Pancreas (tissue), 10 donors: ENCODE measurements around the gene AP1M2. TPM values are rescaled to one million over a fixed set of nuclear protein-coding genes. Genes with fewer than 3 reads are reported as not detected.

ENCODE experiments used
- ATAC-seq, 4 donors: fragments of 200-7000 bp; cut with Tn5 transposase; one replicate each; pipeline versions ENCODE4 v1.8.0 to v1.9.1; 2020; ENCODE audit warnings: mild to moderate bottlenecking in 4 of 4, moderate library complexity in 4 of 4
- DNase-seq, 6 donors: peaks; one replicate each; pipeline ENCODE4 v3.0.0-alpha.2; 2020
- FAIRE-seq: peaks from 2 replicates; lab custom pipeline; 2012; peaks lifted over from hg19 to GRCh38; lab: Jason Lieb, UNC
- H3K27ac ChIP-seq, 4 donors: fragments of 200-600 bp; sonication (generic); 1 replicate in 3 of 4; 2 replicates in 1 of 4; pipeline versions ENCODE4 v1.5.0 to v1.8.0; 2020
- H3K27me3 ChIP-seq, 4 donors: fragments of 200-600 bp; one replicate each; pipeline ENCODE4 v1.8.0; 2021
- H3K36me3 ChIP-seq, 3 donors: fragments of 200-600 bp; sonication (generic) in 1 of 3; one replicate each; pipeline versions ENCODE4 v1.5.0 to v1.8.0; 2020 to 2021
- H3K4me1 ChIP-seq, 3 donors: fragments of 200-600 bp; one replicate each; pipeline ENCODE4 v1.8.0; 2021
- H3K4me3 ChIP-seq, 4 donors: fragments of 200-600 bp; sonication (generic) in 2 of 4; one replicate each; pipeline versions ENCODE4 v1.5.0 to v1.8.0; 2020 to 2021
- H3K9me3 ChIP-seq, 4 donors: fragments of 200-600 bp; one replicate each; pipeline ENCODE4 v1.8.0; 2021
- CTCF ChIP-seq, 4 donors: fragments of 200-600 bp; sonication (generic) in 3 of 4; IDR thresholded peaks; one replicate each; pipeline versions ENCODE4 v1.5.0 to v1.8.0; 2021; ENCODE audit warnings: antibody characterized with exemption in 4 of 4
- WGBS, 2 donors: extraction: QIAGEN DNeasy Blood & Tissue Kit; methylation state at CpG; one replicate each; pipeline ENCODE4 v1.1.7; 2013; 5-methylcytosine and 5-hydroxymethylcytosine counted together
- intact Hi-C, 3 donors: fragments of 100-400 bp; cut with DNase I; formaldehyde crosslinking; loops; one replicate each; pipeline versions ENCODE4 v1.11.1 to v1.14.2; 2022
- polyA plus RNA-seq, 2 donors: library from polyadenylated mRNA; stranded (reverse); fragments of 200-250 nt; gene quantifications; one replicate each; pipeline ENCODE4 v1.2.3, GENCODE V29; 2013
- total RNA-seq, 6 donors: library from RNA; stranded (reverse); fragmentation: NEBNext Ultra II Directional in 4 of 6; extraction: Animal tissue kit (Norgen Biotek cat#: 25700) in 4 of 6; gene quantifications; one replicate each; pipeline versions ENCODE4 v1.2.1 to v1.2.4, GENCODE V29; 2021 to 2023
- donor health status: healthy with polysubstance abuse.
- donor health status: DM: no; HTN: no; CAD: no; lungs with moderate emphysema.
- donor health status: DM: no; HTN: no; CAD: no.
- donor health status: control.
- donor health status: control.
- donor health status: Bipolar disorder and iron deficiency.
- donor health status: DM: yes; HTN: yes; CAD: no.
- donor health status: DM: no; HTN: no; CAD: no.
- donor health status: DM: no; HTN: no; CAD: no.
- donor health status: DM: yes; HTN: yes; CAD: no.

AP1M2 gene
- total and polyA plus RNA-seq, 8 donors = 32.2 to 57.6 (median 44.0) TPM

- TF ChIP-seq CTCF (IDR thresholded peaks at IDR 0.05) = no peak
- peak in 3 of 4 donors; percentile 56 to 76 (median 68) for ATAC-seq
These were observed 6.9 kb upstream of the AP1M2 start for GRCh38 chr19:10593820-10594637.

GRCh38 chr19:10593148-10593547 lies 6.0 kb upstream of the AP1M2 start:
- Histone ChIP-seq H3K4me1 (no peaks in the 10 kb centered on the region), H3K4me3 (no peak overlapping the region), H3K9me3 (no peaks in the 10 kb centered on the region), H3K27me3 (no peaks in the 10 kb centered on the region), H3K27ac (no peak overlapping the region), H3K36me3 (no peaks in the 10 kb centered on the region)
- DNase-seq (no peak), ATAC-seq (no peak), FAIRE-seq (no peak)
- WGBS, 2 donors = 90 to 96% methylated on average over 7 of the region's 7 CpGs
- TF ChIP-seq CTCF (IDR thresholded peaks at IDR 0.05) = no peak
- intact Hi-C loops = no loop called here

More at GRCh38 chr19:10593820-10594637, 6.9 kb upstream of the AP1M2 start:
- Histone ChIP-seq H3K4me3 (no peak overlapping the region), H3K27ac (peak overlapping the region in 2 of 4 donors; percentile 8 to 52), H3K27me3 (no peaks in the 10 kb centered on the region), H3K9me3 (no peaks in the 10 kb centered on the region), H3K4me1 (no peaks in the 10 kb centered on the region), H3K36me3 (no peaks in the 10 kb centered on the region)
- 57 to 61% methylated on average over 9 of the region's 9 CpGs for WGBS, 2 donors
- no peak for DNase-seq
- intact Hi-C loops = no loop called here
- no peak for FAIRE-seq

GRCh38 chr19:10587839-10588150 lies 683 bp upstream of the AP1M2 start:
- Histone ChIP-seq H3K4me3 (no peak overlapping the region), H3K27ac (no peak overlapping the region), H3K36me3 (no peaks in the 10 kb centered on the region), H3K4me1 (no peaks in the 10 kb centered on the region), H3K27me3 (no peaks in the 10 kb centered on the region), H3K9me3 (no peaks in the 10 kb centered on the region)
- intact Hi-C loops = no loop called here
- DNase-seq (no peak), FAIRE-seq (no peak), ATAC-seq (no peak)
- no peak for TF ChIP-seq CTCF (IDR thresholded peaks at IDR 0.05)
- WGBS, 2 donors = 88 to 90% methylated on average over 2 of the region's 2 CpGs

GRCh38 chr19:10586396-10586795 lies 716 bp downstream of the AP1M2 start:
- Histone ChIP-seq H3K4me1 (no peaks in the 10 kb centered on the region), H3K27me3 (no peaks in the 10 kb centered on the region), H3K27ac (no peak overlapping the region), H3K4me3 (peak overlapping the region; percentile 35 to 70 (median 62)), H3K36me3 (no peaks in the 10 kb centered on the region), H3K9me3 (no peaks in the 10 kb centered on the region)
- no peak for FAIRE-seq
- TF ChIP-seq CTCF (IDR thresholded peaks at IDR 0.05) = no peak
- DNase-seq = no peak
- ATAC-seq = peak; percentile 18 to 48 (median 28)
- intact Hi-C loops = no loop called here
- WGBS, 2 donors = 19 to 24% methylated on average over 6 of the region's 6 CpGs
